Measurements from ENCODE around the gene OXLD1.

The OXLD1 gene

DNA sequence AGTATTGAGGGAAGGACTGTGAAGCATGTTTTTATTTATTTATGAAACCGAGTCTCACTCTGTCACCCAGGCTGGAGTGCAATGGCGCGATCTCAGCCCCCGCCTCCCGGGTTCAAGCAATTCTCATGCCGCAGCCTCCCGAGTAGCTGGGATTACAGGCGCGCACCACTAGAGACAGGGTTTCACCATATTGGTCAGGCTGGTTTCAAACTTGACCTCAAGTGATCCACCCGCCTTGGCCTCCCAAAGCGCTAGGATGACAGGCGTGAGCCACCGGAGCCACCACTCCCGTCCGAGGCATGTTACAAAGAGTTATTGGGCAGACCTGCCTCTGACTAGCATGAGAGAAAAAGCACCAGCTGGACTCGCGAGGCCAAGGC is 39.8 kb upstream of the OXLD1 start:
- H3K27ac Mint-ChIP-seq = no peak overlapping the region

DNA sequence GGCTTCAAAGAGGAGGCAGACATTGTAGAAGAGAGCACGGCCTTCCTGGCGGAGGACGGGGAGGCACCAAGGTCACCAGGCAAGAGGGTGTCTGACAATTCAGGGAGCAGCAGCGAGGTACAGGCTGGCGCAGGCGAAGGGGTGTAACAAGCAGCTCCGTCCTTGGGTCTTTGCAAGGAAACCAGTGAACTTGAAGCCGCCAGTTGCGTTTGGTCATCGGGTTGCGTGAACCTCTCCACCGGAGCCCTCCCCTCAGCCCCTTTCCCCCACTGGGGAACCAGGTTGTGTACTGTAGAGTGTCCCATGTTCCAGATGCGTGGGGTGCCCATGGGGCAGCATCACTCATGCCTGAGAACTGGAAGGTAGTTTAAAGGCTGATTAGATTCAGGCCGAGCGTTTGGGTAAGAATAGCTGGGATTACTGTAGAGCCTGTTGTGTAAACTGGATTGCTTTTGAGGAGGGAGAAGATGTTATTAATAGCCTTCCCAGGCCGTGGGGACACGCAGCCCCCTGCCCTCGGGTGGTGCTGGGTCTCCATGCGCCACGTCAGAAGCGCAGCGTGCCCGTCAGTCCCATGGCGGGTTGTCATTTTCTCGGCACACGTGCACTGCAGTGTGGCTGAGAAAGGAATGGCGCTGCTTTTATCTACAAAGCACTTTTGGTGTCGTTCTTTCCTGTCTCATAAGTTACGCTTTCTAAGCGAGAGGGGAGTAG is 39.3 kb upstream of the OXLD1 start:
- Mint-ChIP-seq H3K4me1 (peaks cover 45% of the 10 kb centered on the region), H3K27ac (peak overlapping the region; percentile 93), H3K27me3 (no peaks in the 10 kb centered on the region), H3K4me3 (no peak overlapping the region), H3K36me3 (peaks cover 36% of the 10 kb centered on the region), H3K9me3 (no peaks in the 10 kb centered on the region)
- ATAC-seq = no peak

More for the DNA sequence above, 39.8 kb upstream of the OXLD1 start:
- Mint-ChIP-seq H3K27me3 (no peaks in the 10 kb centered on the region), H3K36me3 (peaks cover 31% of the 10 kb centered on the region), H3K9me3 (no peaks in the 10 kb centered on the region), H3K4me3 (no peak overlapping the region), H3K4me1 (peaks cover 45% of the 10 kb centered on the region)
- no peak for ATAC-seq

DNA sequence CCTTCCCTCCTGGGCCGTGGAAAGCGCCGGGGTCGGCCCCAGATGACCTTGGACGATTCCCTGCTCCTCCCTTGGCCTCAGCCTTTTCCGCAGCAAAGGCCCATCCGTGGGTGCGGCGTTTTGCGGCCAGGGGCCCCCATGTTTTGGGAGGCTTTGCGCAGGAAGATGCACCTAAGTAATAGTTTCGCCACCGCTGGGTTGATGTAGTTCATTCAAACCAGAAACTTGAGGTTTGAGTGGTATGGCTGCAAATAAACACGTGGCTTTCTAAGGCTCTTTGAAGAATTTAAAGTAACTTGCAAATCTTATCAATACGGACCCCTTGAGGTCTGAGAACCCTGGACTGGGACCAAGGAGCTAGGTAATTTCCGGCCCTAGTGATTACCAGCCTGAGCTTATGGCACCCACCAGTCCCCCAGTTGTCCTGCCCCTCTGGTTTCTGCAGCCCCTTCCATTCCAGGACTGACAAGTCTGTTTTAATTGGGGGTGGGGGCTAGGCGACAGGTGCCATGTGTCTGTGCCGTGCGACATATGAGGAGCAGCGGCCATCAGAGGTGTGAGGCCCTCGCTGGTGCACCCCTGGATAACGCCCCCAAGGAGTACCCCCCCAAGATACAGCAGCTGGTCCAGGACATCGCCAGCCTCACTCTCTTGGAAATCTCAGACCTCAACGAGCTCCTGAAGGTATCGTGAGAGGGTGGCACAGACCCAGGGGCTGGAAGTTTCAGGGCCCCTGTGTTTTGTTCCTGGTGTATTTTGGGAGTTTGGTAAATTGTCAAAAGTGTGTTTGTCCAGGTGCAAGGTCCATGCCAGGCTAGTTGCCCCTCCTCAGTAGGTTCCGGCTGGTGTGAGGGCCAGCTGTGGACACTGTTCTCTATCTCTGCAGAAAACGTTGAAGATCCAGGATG is 37.6 kb upstream of the OXLD1 start:
- H3K4me1 Mint-ChIP-seq = peaks cover 40% of the 10 kb centered on the region
- peaks cover 38% of the 10 kb centered on the region for H3K36me3 Mint-ChIP-seq
- peak overlapping the region; percentile 87 for H3K4me3 Mint-ChIP-seq
- no peaks in the 10 kb centered on the region for H3K27me3 Mint-ChIP-seq
- ATAC-seq = no peak
- no peaks in the 10 kb centered on the region for H3K9me3 Mint-ChIP-seq
- H3K27ac Mint-ChIP-seq = peak overlapping the region; percentile 93

DNA sequence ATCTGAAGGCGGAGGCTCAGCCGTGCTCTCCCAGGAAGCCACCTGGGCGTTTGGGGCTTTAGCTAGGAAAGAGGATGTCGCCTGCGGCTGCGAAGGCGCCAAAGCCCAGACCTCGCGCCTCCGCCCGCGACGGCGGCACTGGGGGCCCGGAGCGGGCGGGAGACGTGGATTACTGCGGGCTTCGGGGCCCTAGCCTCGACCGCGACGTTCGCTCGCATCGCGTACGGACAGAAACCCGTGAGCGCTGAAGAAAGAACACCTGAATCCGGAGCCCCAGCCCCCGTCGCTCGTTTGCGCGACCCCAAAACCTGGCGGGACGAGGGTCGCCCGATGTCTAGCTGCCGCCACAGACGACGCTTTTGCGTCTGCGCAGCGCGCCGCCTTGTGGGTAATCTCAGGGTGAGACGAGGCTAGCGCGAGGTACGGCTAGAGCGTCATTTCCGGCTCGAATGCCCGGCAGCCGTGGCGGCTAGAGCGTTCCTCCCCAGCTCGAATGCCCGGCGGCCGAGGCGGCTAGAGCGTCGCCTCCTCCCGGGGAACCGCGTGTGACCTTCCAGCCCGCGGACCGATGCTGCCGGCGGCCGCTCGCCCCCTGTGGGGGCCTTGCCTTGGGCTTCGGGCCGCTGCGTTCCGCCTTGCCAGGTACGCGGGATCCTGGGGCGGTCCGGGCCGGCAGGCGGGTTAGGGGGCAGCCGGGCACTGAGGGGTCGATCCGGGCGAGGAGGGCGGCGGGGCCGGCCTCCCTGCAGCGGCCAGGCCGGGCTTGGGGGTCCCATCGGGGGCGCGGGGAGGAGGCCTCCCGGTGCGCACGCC is 36.7 kb upstream of the OXLD1 start, which contains the start of gene MRPL12:
TSS of gene MRPL12 (plus strand) at position 434 of the 813 bp plus-strand sequence. CDS start at position 569, 135 bp downstream.
- Mint-ChIP-seq H3K36me3 (peaks cover 44% of the 10 kb centered on the region), H3K4me1 (peaks cover 40% of the 10 kb centered on the region), H3K4me3 (peak within 1 kb of the TSS; percentile 87), H3K27me3 (no peaks in the 10 kb centered on the region), H3K9me3 (no peaks in the 10 kb centered on the region), H3K27ac (peak within 1 kb of the TSS; percentile 93)
- ATAC-seq = peak; percentile 95

DNA sequence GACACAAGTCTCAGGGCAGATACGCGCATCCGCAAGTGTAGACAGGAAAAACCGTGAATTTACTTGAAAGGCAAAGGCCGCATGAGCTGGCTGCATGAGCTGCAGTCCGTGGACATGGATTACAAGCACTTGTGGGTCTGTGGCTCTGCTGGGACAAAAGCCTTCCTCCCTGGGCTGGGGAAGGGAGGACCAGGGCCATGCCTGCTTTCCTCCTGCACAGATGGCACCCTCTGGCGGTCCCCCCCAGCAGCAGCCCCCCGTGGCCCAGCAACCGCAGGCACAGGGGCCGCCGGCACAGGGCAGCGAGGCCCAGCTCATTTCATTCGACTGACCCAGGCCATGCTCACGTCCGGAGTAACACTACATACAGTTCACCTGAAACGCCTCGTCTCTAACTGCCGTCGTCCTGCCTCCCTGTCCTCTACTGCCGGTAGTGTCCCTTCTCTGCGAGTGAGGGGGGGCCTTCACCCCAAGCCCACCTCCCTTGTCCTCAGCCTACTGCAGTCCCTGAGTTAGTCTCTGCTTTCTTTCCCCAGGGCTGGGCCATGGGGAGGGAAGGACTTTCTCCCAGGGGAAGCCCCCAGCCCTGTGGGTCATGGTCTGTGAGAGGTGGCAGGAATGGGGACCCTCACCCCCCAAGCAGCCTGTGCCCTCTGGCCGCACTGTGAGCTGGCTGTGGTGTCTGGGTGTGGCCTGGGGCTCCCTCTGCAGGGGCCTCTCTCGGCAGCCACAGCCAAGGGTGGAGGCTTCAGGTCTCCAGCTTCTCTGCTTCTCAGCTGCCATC is 35.1 kb upstream of the OXLD1 start:
- Mint-ChIP-seq H3K4me3 (peak overlapping the region; percentile 87), H3K27ac (peak overlapping the region; percentile 93), H3K27me3 (no peaks in the 10 kb centered on the region), H3K4me1 (peaks cover 40% of the 10 kb centered on the region), H3K9me3 (no peaks in the 10 kb centered on the region), H3K36me3 (peaks cover 49% of the 10 kb centered on the region)
- no peak for ATAC-seq

DNA sequence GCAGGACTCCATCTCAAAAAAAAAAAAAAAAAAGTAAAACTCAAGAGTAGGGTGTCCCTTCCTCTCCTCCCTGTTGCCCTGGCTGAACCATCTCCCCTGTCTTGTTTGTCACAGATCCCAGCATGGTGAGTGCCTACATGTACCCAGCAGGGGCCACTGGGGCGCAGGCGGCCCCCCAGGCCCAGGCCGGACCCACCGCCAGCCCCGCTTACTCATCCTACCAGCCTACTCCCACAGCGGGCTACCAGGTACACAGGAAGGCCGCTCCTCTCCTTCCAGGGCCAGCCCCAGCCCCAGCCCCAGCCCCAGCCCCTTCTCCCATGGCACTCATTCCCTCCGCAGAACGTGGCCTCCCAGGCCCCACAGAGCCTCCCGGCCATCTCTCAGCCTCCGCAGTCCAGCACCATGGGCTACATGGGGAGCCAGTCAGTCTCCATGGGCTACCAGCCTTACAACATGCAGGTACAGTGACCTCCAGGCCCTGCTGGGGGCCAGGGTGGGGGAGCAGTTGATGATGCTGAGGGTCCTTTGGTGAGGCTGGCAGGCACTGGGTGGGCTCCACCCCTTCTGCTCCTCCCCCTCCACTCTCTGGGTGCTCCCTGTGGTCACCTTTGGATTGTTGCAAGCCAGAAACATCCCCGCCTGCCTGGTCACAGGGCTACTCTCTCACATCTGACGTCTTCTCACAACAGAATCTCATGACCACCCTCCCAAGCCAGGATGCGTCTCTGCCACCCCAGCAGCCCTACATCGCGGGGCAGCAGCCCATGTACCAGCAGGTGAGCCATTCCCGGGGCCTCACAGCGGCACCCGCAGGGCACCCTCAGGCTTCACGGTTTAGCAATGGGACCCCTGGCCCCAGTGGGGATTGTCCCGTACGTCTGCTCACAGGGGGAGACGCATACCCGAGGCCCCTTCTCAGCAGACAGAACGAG is 34.2 kb upstream of the OXLD1 start:
- H3K27ac Mint-ChIP-seq = peak overlapping the region; percentile 93
- ATAC-seq = no peak
- H3K4me1 Mint-ChIP-seq = peaks cover 40% of the 10 kb centered on the region
- H3K9me3 Mint-ChIP-seq = no peaks in the 10 kb centered on the region
- H3K36me3 Mint-ChIP-seq = peaks cover 49% of the 10 kb centered on the region
- H3K27me3 Mint-ChIP-seq = no peaks in the 10 kb centered on the region
- H3K4me3 Mint-ChIP-seq = no peak overlapping the region

DNA sequence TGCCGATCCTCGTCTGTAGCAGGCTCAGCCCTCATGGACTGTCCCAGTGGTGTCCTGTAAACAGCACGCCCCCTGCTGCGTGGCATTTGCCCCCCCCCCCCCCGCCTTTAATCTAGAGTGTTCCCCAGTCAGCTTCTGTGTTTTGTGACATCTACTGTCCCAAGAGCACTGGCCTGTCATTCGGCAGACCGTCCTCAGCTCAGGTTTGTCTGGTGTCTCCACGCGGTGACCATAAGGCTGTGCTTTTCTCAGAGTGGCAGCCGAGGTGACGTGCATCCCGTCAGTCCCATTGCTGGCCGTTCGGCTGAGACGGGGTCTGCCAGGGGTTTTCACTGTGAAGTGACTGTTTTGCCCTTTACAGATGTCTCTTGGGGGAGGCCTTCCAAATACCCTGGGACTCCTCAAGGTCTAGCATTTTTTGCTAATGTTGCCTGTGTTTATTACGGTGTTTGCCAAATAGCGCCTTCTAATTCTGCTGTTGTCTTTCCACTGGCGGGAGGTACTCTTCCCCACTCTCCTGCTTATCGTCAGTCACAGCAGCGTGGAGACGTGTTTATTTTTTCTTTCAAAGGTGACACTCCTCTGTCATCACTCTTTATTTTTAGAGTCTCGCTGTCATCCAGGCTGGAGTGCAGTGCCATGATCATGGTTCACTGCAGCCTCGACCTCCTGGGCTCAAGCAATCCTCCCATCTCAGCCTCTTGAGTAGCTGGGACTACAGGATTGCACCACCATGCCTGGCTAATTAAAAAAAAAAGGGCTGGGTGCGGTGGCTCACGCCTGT is 31.0 kb upstream of the OXLD1 start:
- Mint-ChIP-seq H3K27ac (no peak overlapping the region), H3K9me3 (no peaks in the 10 kb centered on the region), H3K4me1 (peaks cover 20% of the 10 kb centered on the region), H3K36me3 (peaks cover 43% of the 10 kb centered on the region), H3K27me3 (no peaks in the 10 kb centered on the region), H3K4me3 (no peak overlapping the region)
- ATAC-seq = no peak

DNA sequence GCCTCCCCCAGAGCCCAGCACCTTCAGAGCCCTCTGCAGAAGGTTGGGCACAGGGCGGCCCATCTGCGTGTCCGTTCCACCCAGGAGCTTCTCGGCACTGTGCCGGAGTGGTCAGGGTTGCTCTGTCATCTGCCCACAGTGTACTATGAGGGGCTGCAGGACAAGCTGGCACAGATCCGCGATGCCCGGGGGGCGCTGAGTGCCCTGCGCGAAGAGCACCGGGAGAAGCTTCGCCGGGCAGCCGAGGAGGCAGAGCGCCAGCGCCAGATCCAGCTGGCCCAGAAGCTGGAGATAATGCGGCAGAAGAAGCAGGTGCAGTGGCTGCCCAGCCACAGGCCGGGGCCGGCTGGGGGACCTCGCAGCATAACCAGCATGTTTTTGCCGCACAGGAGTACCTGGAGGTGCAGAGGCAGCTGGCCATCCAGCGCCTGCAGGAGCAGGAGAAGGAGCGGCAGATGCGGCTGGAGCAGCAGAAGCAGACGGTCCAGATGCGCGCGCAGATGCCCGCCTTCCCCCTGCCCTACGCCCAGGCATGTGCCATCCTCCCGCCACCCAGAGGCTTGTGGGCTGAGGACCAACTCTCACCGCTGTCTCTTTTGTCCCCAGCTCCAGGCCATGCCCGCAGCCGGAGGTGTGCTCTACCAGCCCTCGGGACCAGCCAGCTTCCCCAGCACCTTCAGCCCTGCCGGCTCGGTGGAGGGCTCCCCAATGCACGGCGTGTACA is 30.0 kb upstream of the OXLD1 start:
- H3K4me3 Mint-ChIP-seq = no peak overlapping the region
- H3K36me3 Mint-ChIP-seq = peaks cover 49% of the 10 kb centered on the region
- H3K27ac Mint-ChIP-seq = no peak overlapping the region
- no peaks in the 10 kb centered on the region for H3K27me3 Mint-ChIP-seq
- H3K4me1 Mint-ChIP-seq = peaks cover 9% of the 10 kb centered on the region
- no peak for ATAC-seq
- no peaks in the 10 kb centered on the region for H3K9me3 Mint-ChIP-seq

DNA sequence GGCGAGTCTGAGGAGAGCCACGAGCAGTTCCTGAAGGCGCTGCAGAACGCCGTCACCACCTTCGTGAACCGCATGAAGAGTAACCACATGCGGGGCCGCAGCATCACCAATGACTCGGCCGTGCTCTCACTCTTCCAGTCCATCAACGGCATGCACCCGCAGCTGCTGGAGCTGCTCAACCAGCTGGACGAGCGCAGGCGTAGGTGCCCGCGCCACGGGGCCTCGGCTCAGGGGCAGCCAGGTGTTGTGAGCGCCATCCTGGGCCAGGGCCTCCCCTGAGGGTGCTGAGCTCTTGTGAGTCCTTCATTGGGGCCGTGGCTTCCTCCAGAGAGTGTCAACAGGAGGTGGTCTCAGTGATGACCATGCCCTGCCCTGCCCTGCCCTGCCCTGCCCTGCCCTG is 29.4 kb upstream of the OXLD1 start:
- Mint-ChIP-seq H3K27me3 (no peaks in the 10 kb centered on the region), H3K9me3 (no peaks in the 10 kb centered on the region), H3K4me1 (peaks cover 3% of the 10 kb centered on the region), H3K36me3 (peaks cover 50% of the 10 kb centered on the region), H3K4me3 (no peak overlapping the region), H3K27ac (no peak overlapping the region)
- ATAC-seq = no peak

DNA sequence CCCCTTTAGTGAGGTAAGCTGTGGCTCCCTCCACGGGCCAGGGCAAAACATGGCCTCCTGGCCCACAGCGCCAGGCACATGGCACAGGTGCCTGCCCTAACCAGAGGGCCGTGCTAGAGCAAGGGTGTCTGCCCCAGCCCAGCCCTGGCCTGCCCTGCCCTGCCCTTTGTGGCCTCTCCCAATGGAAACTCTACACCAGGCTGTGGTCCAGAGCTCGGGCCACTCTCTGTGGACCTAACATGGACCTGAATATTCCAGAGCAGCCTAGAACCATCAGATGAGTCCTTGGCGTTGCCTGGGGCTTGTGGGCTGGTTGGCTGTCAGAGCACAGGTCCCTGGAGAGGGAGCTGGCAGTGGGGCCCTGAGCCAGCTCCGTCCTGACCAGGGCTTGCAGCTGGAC is 28.8 kb upstream of the OXLD1 start:
- no peaks in the 10 kb centered on the region for H3K27me3 Mint-ChIP-seq
- H3K4me3 Mint-ChIP-seq = no peak overlapping the region
- H3K4me1 Mint-ChIP-seq = peaks cover under 1% of the 10 kb centered on the region
- no peaks in the 10 kb centered on the region for H3K9me3 Mint-ChIP-seq
- H3K36me3 Mint-ChIP-seq = peaks cover 49% of the 10 kb centered on the region
- ATAC-seq = no peak
- H3K27ac Mint-ChIP-seq = no peak overlapping the region

DNA sequence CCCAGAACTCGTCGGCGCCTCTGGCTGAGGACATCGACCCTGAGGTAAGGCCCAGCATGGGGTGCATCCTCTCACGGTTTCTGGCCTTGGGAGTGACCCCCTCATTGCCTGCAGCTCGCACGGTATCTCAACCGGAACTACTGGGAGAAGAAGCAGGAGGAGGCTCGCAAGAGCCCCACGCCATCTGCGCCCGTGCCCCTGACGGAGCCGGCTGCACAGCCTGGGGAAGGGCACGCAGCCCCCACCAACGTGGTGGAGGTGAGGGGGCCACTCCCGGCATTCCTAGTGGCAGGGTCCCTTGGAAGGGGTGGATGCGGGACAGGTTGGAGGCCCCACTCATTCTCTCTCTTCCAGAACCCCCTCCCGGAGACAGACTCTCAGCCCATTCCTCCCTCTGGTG is 28.4 kb upstream of the OXLD1 start:
- no peak overlapping the region for H3K27ac Mint-ChIP-seq
- H3K4me1 Mint-ChIP-seq = peaks cover 4% of the 10 kb centered on the region
- H3K4me3 Mint-ChIP-seq = no peak overlapping the region
- no peak for ATAC-seq
- H3K27me3 Mint-ChIP-seq = no peaks in the 10 kb centered on the region
- H3K9me3 Mint-ChIP-seq = no peaks in the 10 kb centered on the region
- H3K36me3 Mint-ChIP-seq = peaks cover 53% of the 10 kb centered on the region

DNA sequence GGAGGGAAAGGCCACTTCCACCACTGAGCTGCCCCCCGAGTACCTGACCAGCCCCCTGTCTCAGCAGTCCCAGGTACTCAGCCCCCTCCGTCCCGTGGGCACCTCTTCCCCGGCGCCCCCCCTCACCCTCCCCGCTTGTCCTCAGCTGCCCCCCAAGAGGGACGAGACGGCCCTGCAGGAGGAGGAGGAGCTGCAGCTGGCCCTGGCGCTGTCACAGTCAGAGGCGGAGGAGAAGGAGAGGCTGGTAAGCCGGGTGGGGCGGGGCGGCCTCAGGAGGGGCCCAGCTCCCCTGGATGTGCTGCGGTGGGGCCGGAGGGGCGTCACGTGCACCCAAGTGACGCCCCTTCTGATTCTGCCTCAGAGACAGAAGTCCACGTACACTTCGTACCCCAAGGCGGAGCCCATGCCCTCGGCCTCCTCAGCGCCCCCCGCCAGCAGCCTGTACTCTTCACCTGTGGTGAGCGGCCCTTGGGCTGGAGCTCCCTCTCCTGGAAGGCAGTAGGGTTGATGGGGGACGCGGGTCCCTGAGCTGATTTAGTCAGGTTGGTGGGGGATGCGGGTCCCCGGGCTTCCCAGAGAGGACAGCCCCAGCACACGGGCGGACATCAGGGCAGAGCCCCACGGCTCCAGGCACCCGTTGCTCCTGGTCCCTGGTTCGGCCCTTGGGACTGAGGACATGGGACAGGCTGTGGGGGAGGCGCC is 27.3 kb upstream of the OXLD1 start:
- Mint-ChIP-seq H3K4me1 (peaks cover 15% of the 10 kb centered on the region), H3K27me3 (no peaks in the 10 kb centered on the region), H3K27ac (no peak overlapping the region), H3K9me3 (no peaks in the 10 kb centered on the region), H3K4me3 (no peak overlapping the region), H3K36me3 (peaks cover 63% of the 10 kb centered on the region)
- no peak for ATAC-seq

Measured in stimulated activated memory B cell treated with anti-CD40 and anti-IgM and Interleukin-4, amounts not matched to agents 10 μg/mL and 1 μg/mL and 100 μg/mL, for 72 hours (primary cell).